Left ventricle myocardium superior (tissue), 1 donor: ENCODE data around the gene RASA3. TPM values are rescaled to one million over a fixed set of nuclear protein-coding genes. Genes with fewer than 3 reads are reported as not detected.

Experiments used
- ATAC-seq: fragments of 200-7000 bp; cut with Tn5 transposase; one replicate; pipeline ENCODE4 v1.9.1; 2020; ENCODE audit warnings: mild to moderate bottlenecking, moderate library complexity
- DNase-seq: peaks from one replicate; pipeline ENCODE4 v3.0.0-alpha.2; 2020
- intact Hi-C: fragments of 100-400 bp; cut with micrococcal nuclease; formaldehyde crosslinking; loops from one replicate; pipeline ENCODE4 v1.11.0; 2022
- total RNA-seq: library from RNA; stranded (reverse); fragmentation: NEBNext Ultra II Directional; extraction: Animal tissue kit (Norgen Biotek cat#: 25700); gene quantifications from one replicate; pipeline ENCODE4 v1.2.1, GENCODE V29; 2021
- donor health status: DM: no; HTN: yes; CAD: no; lungs with severe emphysema.

The RASA3 gene
- total RNA-seq, 1 donor from 2014 or later, result 12.3 TPM

GRCh38 chr13:113974304-113975281 lies 157.8 kb downstream of the RASA3 start:
- intact Hi-C loops, result no loop called here
- DNase-seq (peak; percentile 19), ATAC-seq (no peak)

GRCh38 chr13:113973218-113974164 lies 158.9 kb downstream of the RASA3 start, which contains the start of gene C13orf46:
C13orf46 (minus strand) TSS chr13:113974076; CDS start chr13:113973997, 79 bp downstream.
- DNase-seq (peak; percentile 25), ATAC-seq (no peak)
- intact Hi-C loops, result no loop called here

- peak; percentile 20 for DNase-seq
- ATAC-seq, result no peak
- intact Hi-C loops, result no loop called here
Observed at GRCh38 chr13:113972451-113973217, 159.8 kb downstream of the RASA3 start.

DNA sequence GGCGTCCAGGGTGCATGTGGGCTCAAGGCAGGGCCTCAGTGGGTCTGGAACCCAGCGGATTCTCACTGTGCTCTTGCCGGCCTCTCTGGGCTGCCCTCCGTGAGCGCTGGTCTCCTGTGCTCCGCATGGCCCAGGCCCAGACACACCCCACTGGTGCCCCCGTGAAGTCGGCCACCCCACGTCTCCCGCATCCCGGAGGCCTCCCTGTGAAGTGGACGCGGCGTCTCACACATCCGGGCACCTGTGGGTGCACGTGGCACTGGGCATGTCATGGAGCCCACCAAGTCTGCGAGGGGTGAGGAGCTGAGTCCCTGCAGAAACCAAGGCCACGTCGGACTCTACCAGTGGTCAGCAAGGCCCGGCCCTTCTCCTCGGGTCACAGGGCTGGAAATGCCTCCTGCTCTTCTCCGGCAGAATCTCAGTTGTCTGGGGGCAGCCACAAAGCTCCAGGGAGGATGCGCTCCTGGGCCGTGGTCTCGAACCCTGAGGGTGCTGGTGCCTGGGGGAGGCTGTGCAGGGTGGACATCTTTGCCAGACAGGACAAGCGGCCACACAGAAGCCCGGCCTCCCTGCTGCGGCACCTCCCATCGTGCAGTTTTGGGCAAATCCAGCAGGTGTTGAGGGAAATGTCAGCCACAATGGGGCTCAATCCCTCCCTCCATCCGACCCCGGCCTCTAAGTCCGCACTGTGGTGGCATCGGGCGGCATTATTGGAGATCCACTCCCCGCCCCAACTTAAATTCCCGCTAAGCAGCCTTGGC lies 160.8 kb downstream of the RASA3 start:
- peak; percentile 25 for DNase-seq
- no peak for ATAC-seq
- intact Hi-C loops, result no loop called here

- ATAC-seq (peak; percentile 90), DNase-seq (peak; percentile 85)
- intact Hi-C loops, result no loop called here
Observed at GRCh38 chr13:113970810-113971470, 161.5 kb downstream of the RASA3 start.

DNA sequence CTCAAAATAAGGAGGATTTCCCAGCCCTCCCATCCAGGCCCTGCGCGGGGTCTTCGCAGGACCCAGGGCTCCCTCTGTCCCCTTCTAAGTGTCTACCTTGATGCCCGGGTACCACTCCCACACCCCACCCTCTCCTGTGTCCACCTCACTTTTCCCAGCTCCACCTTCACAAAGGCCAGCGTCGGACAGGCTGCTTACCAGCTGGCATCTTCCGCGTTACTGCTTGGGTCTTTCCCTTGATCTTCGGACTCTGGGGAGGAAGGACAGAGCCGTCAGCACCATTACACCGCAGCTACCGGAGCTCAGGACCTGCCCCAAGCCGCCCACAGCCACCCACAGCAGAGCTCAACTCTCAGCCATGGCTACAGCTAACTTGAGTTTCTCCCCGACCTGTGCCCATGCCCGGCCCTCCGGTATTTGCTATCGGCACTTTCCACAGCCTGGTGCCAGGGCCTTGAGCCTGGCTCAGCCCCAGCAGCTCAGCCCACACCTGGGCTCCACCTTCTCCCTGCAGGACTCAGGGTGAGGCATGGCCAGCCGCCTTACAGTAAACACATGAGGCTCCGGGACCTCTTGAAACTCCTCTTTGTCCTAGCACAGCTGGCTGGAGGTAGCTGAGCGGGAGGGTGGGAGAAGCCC lies 162.3 kb downstream of the RASA3 start:
- DNase-seq (peak; percentile 46), ATAC-seq (peak; percentile 57)
- intact Hi-C loops, result no loop called here

DNA sequence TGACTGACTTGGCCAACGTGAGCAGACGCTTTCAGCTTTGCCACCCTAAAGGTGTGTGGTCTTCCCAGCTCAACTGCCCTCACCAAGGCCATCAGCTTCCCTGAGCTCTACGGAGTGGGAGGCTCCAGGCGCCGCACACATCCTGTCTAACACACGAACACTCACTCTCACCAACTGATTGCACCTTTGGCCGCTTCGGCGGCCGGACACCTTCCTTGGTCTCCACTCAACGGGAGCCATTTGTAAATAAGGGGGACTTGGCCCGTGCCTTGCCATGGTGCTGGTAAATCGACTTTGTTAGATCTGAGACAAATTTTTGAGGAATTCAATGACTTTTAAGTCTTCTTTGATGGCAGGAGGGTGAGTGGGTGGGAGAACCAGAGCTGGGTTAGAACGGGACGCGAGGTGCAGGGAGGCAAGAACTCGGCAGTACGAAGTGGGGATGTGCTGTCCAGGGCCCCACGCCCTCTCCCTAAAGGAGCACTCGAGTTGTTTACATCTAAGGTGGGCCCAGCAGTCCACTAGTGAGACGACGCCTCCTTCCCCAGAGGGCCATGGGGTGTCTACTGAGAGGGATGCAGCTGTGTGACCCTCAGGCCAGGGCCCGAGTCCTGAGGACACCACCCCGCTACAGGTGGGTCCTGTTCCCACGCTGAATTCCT lies 163.0 kb downstream of the RASA3 start:
- peak; percentile 30 for DNase-seq
- intact Hi-C loops, result no loop called here

DNA sequence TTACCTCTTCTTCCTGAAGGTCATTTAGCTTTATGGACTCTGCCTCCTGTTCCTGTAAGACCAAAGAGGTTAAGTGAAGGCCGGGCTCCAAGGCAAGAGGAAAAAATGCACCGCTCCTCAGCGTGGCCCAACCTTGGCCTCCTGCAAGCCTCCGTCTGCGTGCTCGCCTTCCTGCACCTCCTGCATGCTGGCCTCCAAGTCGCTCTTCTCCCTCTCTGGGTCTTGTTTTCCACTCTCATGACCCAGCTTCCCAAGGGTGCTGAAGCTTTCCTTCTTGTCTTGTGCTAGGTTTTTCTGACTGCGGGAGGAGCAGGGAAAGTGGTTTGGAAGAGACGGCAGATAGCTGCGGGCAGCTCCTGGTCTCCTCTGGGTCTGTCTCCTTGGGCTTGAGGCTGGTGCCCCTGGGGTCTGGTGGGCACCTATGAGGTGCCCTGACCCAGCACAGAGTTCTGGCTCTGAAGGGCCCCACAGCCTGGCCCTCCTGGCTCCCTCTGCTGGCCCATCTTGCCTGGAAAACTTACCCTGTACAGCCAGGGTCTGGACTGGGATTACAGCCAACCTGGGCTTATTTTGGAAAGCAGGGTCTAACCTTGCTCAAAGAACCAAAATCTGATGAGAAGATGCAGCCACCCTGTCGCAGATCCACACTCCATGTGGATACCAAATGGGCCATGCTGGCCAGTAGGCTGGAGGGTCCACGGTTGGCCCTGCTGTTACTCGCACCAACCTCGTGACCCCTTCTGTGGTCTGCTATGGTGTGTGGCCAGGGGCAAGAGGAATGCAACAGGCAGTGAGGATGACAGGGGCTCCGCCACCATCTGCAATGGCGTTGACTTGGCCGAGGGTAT lies 163.7 kb downstream of the RASA3 start:
- intact Hi-C loops, result no loop called here
- ATAC-seq (no peak), DNase-seq (peak; percentile 13)

More for the DNA sequence above, 163.0 kb downstream of the RASA3 start:
- no peak for ATAC-seq

- intact Hi-C loops, result no loop called here
- ATAC-seq (peak; percentile 24), DNase-seq (peak; percentile 34)
Observed at GRCh38 chr13:113967729-113968462, 164.5 kb downstream of the RASA3 start.

GRCh38 chr13:113967206-113967720 lies 165.2 kb downstream of the RASA3 start:
- ATAC-seq, result no peak
- peak; percentile 16 for DNase-seq
- intact Hi-C loops, result no loop called here

- DNase-seq (no peak), ATAC-seq (no peak)
- intact Hi-C loops, result no loop called here
Observed at GRCh38 chr13:113965968-113966884, 166.2 kb downstream of the RASA3 start.

- DNase-seq (no peak), ATAC-seq (no peak)
- intact Hi-C loops, result no loop called here
Observed at GRCh38 chr13:113965383-113965874, 167.0 kb downstream of the RASA3 start.

DNA sequence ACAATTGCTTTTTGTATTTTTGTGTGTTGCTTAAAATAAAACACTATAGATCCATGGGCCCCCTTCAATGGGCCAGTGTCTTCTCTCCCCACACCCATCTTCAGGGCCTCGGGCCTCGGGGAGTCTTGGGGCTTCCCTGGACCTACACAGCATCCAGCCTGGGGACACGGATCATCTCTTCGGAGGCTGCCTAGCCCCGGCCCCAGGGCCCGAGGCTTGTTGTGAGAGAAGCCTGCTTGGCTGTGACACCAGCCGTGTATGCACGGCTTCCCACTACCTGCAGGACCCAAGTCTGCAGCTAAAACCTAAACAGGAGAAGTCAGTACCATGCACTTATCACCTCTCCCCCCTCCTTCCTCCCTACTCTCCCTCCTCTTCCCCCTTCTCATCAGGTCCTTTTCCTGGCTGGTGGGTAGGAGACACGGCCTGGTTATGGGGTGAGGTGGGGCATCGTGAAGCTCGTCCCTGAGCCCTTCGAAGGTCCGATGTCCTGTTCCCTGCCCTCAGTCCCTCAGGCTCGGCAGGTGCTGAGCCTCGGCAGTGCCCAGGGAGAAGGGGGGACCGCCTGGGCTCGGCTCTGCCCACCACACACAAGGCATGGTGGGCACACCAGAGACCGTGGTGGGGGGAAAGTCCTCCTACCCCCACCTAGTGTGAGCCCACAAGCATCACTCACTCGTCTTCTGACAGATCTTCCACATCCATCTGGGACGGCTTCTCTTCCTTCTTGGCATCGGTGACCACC lies 168.0 kb downstream of the RASA3 start:
- peak; percentile 2 for DNase-seq
- intact Hi-C loops, result no loop called here
- ATAC-seq, result no peak
